K562 (cell line): Measurements from ENCODE around the gene MAGI2. TPM values are rescaled to one million over a fixed set of nuclear protein-coding genes. Genes with fewer than 3 reads are reported as not detected.

Experiments
- EZH2 ChIP-seq: IDR thresholded peaks from 2 replicates; pipeline ENCODE4 v1.6.1; 2012; ENCODE audit warnings: low read depth, mild to moderate bottlenecking, inconsistent platforms, low read length, borderline replicate concordance
- GTF3C2 ChIP-seq: IDR thresholded peaks from 3 replicates; pipeline ENCODE4 v1.6.1; 2011; ENCODE audit warnings: borderline replicate concordance, mild to moderate bottlenecking, moderate library complexity; ENCODE audit not compliant: insufficient read length; ENCODE audit errors: extremely low read depth
- NR0B1 ChIP-seq: fragments of 450-650 bp; IDR thresholded peaks from one replicate; pipeline ENCODE4 v1.6.1; 2018; ENCODE audit warnings: mild to moderate bottlenecking, moderate library complexity; ENCODE audit not compliant: partially characterized antibody
- RAD21 ChIP-seq, 2 experiments: fragments of 250-450 bp in 1 of 2; fragments of 450-650 bp in 1 of 2; sonication (Bioruptor Pico) in 1 of 2; formaldehyde crosslinking in 1 of 2; IDR thresholded peaks in 1 of 2; conservative IDR thresholded peaks in 1 of 2; 2 replicates each; pipeline versions ENCODE4 v1.4.0 to v1.8.0; 2020 to 2022; ENCODE audit warnings: mild to moderate bottlenecking in 2 of 2, moderate library complexity in 1 of 2
- REST ChIP-seq, 2 experiments: fragments of 450-650 bp; formaldehyde crosslinking in 1 of 2; IDR thresholded peaks; 2 replicates each; pipeline versions ENCODE4 v1.4.0 to v1.6.1; 2014 to 2020; ENCODE audit warnings: mild to moderate bottlenecking in 2 of 2, borderline replicate concordance in 1 of 2, low read depth in 1 of 2
- TFAP4 ChIP-seq: sonication (generic); formaldehyde crosslinking; IDR thresholded peaks from 2 replicates; pipeline ENCODE4 v1.8.0; 2022; ENCODE audit warnings: missing genetic modification reagents, mild to moderate bottlenecking, moderate library complexity, borderline replicate concordance
- polyA plus RNA-seq, 8 experiments: library from polyadenylated mRNA; depleted of rRNA in 4 of 8; stranded (reverse) in 5 of 8; unstranded in 3 of 8; fragments of >200 nt; fragmentation: Nextera tagmentation in 2 of 8; fragmentation: Illumina TruSeq in 1 of 8; extraction: Ambion mirVana in 2 of 8; extraction: Trizol in 1 of 8; gene quantifications; 2 replicates each; pipeline versions ENCODE4 v1.2.1 to v1.2.3, GENCODE V29; 2011 to 2014; ENCODE audit warnings: inconsistent platforms in 1 of 8, missing spikeins in 1 of 8
- total RNA-seq, 7 experiments: library from RNA; depleted of rRNA in 6 of 7; stranded (reverse); fragments of >200 nt in 6 of 7; fragmentation: Illumina TruSeq in 2 of 7; extraction: Trizol in 2 of 7; gene quantifications; 2 replicates each; pipeline versions ENCODE4 v1.2.1 to v1.2.3, GENCODE V29; 2011 to 2021; ENCODE audit warnings: low replicate concordance in 1 of 7

The MAGI2 gene
- total and polyA plus RNA-seq, 9 of the 15 experiments (the other 6 are each of a cell fraction or from before 2014, with no cell fraction given), result 0.27 to 1.4 (median 0.70) TPM

GRCh38 chr7:78081888-78082287, 1371.6 kb downstream of the MAGI2 start (continued):
- TF ChIP-seq REST (IDR thresholded peaks at IDR 0.05; ENCODE audit: borderline replicate concordance) (0 out of 2 replicates have a peak, but pooled peaks have one; percentile 26), REST (CRISPR knock-in tag; IDR thresholded peaks at IDR 0.05; ENCODE audit: low read depth) (no peak), RAD21 (CRISPR knock-in tag; conservative IDR thresholded peaks at IDR 0.05 in 1 of 2, IDR thresholded peaks at IDR 0.05 in 1 of 2) (peak; percentile 51 to 71), NR0B1 (no peak), GTF3C2 (no peak), TFAP4 (CRISPR knock-in tag) (no peak), EZH2 (no peak)
